ENCODE results near the gene PHYHD1. TPM values are rescaled to one million over a fixed set of nuclear protein-coding genes. Genes with fewer than 3 reads are reported as not detected.

Gene PHYHD1
- total and polyA plus RNA-seq, 2 of the 4 experiments (the other 2 are of a cell fraction): 2.2 to 8.4 TPM

DNA sequence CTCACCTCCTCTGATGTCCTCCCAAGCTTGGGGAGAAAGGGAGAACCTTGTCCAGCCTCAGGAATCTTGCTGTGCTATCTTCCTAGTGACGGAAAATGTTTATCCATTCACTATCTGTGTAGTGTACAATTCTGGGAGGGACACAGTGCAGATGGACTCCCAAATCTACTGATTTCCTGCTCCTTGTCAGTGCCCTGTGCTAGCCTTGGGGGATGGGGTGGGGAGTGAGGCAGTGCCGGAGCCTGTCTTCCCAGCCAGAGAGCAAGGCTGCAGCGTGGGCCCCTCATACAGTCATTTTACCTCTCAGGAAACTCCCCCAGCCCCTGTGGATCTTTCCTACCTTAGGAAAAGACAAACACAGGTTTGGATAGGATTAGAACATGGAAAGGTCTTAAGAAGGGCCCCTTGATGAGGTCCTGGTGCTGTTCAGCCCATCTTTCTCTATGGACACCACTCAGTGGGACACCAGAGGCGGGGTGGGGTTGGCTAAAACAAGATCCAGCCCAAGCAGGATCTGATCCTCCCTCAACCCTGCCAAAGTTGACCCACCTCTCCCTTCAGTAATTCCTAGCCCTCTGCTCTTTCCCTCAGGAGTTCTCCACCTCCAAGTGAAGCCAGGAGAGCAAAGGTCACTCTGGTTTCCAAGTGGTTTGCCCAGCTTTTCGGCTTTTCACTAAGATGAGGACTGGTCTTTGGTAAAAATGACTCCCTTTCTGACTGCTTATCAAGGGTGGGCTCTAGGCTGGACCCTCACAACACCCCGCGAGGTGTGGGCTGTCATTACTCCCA is 23.2 kb downstream of the PHYHD1 start:
- H3K79me1 ChIP-seq (ENCODE audit: low read depth in 1 of 2, low read length in 2 of 2): peaks cover 25 to 35% of the 10 kb centered on the region in 2 experiments
- H4K8ac ChIP-seq (ENCODE audit: low read depth in 2 of 2, low read length in 2 of 2): no peak overlapping the region
- peaks cover 16% of the 10 kb centered on the region for H3K9me1 ChIP-seq (ENCODE audit: insufficient read depth, low read length)
- no peaks in the 10 kb centered on the region for H3K9me3 ChIP-seq (ENCODE audit: control insufficient read depth, insufficient read depth, low read length)
- no peak overlapping the region for H3K4me2 ChIP-seq (ENCODE audit: low read depth, low read length)
- no peak overlapping the region for H4K91ac ChIP-seq (ENCODE audit: insufficient read depth, low read depth, low read length)
- H3K9ac ChIP-seq (ENCODE audit: low read depth, low read length): no peak overlapping the region
- dilution Hi-C loops (cut with HindIII; ENCODE audit: low sequenced_read_pairs, unreplicated experiment) (no loop called here), intact Hi-C loops (cut with micrococcal nuclease) (no loop called here), in situ Hi-C loops (cut with MboI; ENCODE audit: low sequenced_read_pairs) (no loop called here)
- H3K4me1 ChIP-seq (ENCODE audit: control insufficient read depth, insufficient read depth, low read length): peaks cover 7% of the 10 kb centered on the region
- DNase-seq (no peak), ATAC-seq (ENCODE audit: low read depth) (no peak)
- no peak for TF ChIP-seq BHLHE40 (IDR thresholded peaks at IDR 0.05; ENCODE audit: low read depth, low read length)
- no peak for TF ChIP-seq NFE2L2 (IDR thresholded peaks at IDR 0.05; ENCODE audit: low read depth, low read length)
- no peak for TF ChIP-seq MXI1 (IDR thresholded peaks at IDR 0.05; ENCODE audit: borderline replicate concordance, low read depth, low read length)
- TF ChIP-seq MAFK (IDR thresholded peaks at IDR 0.05; ENCODE audit: low read depth, low read length): no peak
- TF ChIP-seq MAZ (IDR thresholded peaks at IDR 0.05; ENCODE audit: borderline replicate concordance, low read depth, low read length): no peak
- TF ChIP-seq RFX5 (IDR thresholded peaks at IDR 0.05; ENCODE audit: low read depth, low read length): no peak
- no peak for TF ChIP-seq RAD21 (IDR thresholded peaks at IDR 0.05; ENCODE audit: low read length)
- TF ChIP-seq FOS (IDR thresholded peaks at IDR 0.05; ENCODE audit: low read depth, low read length): no peak
- TF ChIP-seq RCOR1 (IDR thresholded peaks at IDR 0.05; ENCODE audit: insufficient replicate concordance, low read length): no peak
- TF ChIP-seq SMC3 (IDR thresholded peaks at IDR 0.05; ENCODE audit: low read depth, low read length): no peak
- TF ChIP-seq, protein P1, sequence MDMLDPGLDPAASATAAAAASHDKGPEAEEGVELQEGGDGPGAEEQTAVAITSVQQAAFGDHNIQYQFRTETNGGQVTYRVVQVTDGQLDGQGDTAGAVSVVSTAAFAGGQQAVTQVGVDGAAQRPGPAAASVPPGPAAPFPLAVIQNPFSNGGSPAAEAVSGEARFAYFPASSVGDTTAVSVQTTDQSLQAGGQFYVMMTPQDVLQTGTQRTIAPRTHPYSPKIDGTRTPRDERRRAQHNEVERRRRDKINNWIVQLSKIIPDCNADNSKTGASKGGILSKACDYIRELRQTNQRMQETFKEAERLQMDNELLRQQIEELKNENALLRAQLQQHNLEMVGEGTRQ (IDR thresholded peaks at IDR 0.05; ENCODE audit: low read depth, low read length): no peak
- no peak for TF ChIP-seq CEBPB (IDR thresholded peaks at IDR 0.05; ENCODE audit: low read depth, low read length)
- TF ChIP-seq ELK1 (IDR thresholded peaks at IDR 0.05; ENCODE audit: borderline replicate concordance, low read depth, low read length): no peak
- TF ChIP-seq CTCF (conservative IDR thresholded peaks at IDR 0.05; ENCODE audit: low read depth, low read length): no peak
- TF ChIP-seq POLR2A (IDR thresholded peaks at IDR 0.05; ENCODE audit: low read depth, low read length): no peak
- TF ChIP-seq CHD1 (IDR thresholded peaks at IDR 0.05; ENCODE audit: low read depth, low read length): no peak
- no peak overlapping the region for H2BK15ac ChIP-seq (ENCODE audit: low read depth, low read length)
- no peak overlapping the region for H3K18ac ChIP-seq (ENCODE audit: low read depth, low read length)
- peaks cover 7% of the 10 kb centered on the region; the same call in 1 of the 2 replicates for H4K20me1 ChIP-seq (ENCODE audit: insufficient read depth, low read length)
- WGBS, 2 experiments (ENCODE audit: extremely low coverage in 2 of 2, insufficient read length in 1 of 2): no CpG with 5 or more reads among the region's 7 CpGs
- no peaks in the 10 kb centered on the region for H3K27me3 ChIP-seq (ENCODE audit: control insufficient read depth, insufficient read depth, low read length)
- no peak overlapping the region for H2BK120ac ChIP-seq (ENCODE audit: low read depth, low read length)
- H4K5ac ChIP-seq (ENCODE audit: low read depth, low read length): no peak overlapping the region
- H3K14ac ChIP-seq (replicated peaks; ENCODE audit: low read depth, low read length): no peak overlapping the region
- ChIA-PET POLR2A (ENCODE audit: unreplicated experiment) (no interaction called here), CTCF (no interaction called here)
- H3K27ac ChIP-seq (ENCODE audit: insufficient read depth, low read length): no peak overlapping the region
- no peak overlapping the region for H2AK5ac ChIP-seq (ENCODE audit: low read depth, low read length)
- no TSS peak for BruUV-seq (replicated peaks)
- H3K23ac ChIP-seq (ENCODE audit: low read depth, low read length): no peak overlapping the region
- H2BK20ac ChIP-seq (ENCODE audit: low read depth, low read length): no peak overlapping the region
- no peak overlapping the region for H3K4me3 ChIP-seq (ENCODE audit: insufficient read depth, low read depth, low read length)
- H2AK9ac ChIP-seq (replicated peaks; ENCODE audit: low read depth, low read length, poor library complexity): no peak overlapping the region
- no peak overlapping the region for H2BK5ac ChIP-seq (ENCODE audit: low read depth, low read length, poor library complexity, severe bottlenecking)
- H3K36me3 ChIP-seq (ENCODE audit: control insufficient read depth, insufficient read depth, low read length): peaks cover 9% of the 10 kb centered on the region
- H3K56ac ChIP-seq (ENCODE audit: extremely low read depth, insufficient read depth, low read length): no peak overlapping the region
- no peak overlapping the region for H2AFZ ChIP-seq (replicated peaks; ENCODE audit: low read length, poor library complexity)
- H3K4ac ChIP-seq (ENCODE audit: low read depth, low read length): no peak overlapping the region
